ENCODE measurements around the gene RASL10A.
"Not testable (repeated sequence)": the region's sequence is repeated elsewhere in the genome, so short reads cannot be mapped to it uniquely, and the experiment has no call there.

DNA sequence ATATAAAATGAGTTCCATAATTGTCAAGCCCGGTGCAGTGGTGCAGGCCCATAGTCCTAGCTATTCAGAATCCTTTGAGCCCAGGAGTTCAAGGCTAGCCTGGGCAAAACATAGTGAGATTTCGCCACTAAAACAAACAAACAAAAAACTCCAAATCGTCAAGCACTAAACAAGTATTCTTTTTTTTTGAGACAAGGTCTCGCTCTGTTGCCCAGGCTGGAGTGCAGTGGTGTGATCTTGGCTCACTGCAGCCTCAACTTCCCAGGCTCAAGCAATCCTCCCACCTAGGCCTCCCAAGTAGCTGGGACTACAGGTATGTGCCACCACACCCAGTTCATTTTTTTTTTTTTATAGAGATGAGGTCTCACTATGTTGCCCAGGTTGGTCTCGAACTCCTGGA is 29.4 kb upstream of the RASL10A start:
- TF ChIP-seq, protein P1, sequence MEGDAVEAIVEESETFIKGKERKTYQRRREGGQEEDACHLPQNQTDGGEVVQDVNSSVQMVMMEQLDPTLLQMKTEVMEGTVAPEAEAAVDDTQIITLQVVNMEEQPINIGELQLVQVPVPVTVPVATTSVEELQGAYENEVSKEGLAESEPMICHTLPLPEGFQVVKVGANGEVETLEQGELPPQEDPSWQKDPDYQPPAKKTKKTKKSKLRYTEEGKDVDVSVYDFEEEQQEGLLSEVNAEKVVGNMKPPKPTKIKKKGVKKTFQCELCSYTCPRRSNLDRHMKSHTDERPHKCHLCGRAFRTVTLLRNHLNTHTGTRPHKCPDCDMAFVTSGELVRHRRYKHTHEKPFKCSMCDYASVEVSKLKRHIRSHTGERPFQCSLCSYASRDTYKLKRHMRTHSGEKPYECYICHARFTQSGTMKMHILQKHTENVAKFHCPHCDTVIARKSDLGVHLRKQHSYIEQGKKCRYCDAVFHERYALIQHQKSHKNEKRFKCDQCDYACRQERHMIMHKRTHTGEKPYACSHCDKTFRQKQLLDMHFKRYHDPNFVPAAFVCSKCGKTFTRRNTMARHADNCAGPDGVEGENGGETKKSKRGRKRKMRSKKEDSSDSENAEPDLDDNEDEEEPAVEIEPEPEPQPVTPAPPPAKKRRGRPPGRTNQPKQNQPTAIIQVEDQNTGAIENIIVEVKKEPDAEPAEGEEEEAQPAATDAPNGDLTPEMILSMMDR (conservative IDR thresholded peaks at IDR 0.05 in 1 of 2, IDR thresholded peaks at IDR 0.05 in 1 of 2; ENCODE audit: low read depth in 1 of 2, low read length in 2 of 2): not testable (repeated sequence)
- TF ChIP-seq EZH2 (IDR thresholded peaks at IDR 0.05; ENCODE audit: low read length, missing control alignments): not testable (repeated sequence)

Measured in fibroblast of lung (primary cell).